GM15510 (cell line): ENCODE data around the gene SDHAF1.

ENCODE experiments used
- POLR2A ChIP-seq: IDR thresholded peaks from 3 replicates; pipeline ENCODE4 v1.6.1; 2011; ENCODE audit warnings: borderline replicate concordance; ENCODE audit not compliant: insufficient read length; ENCODE audit errors: extremely low read depth

SDHAF1 gene

GRCh38 chr19:35978271-35978670 is 16.7 kb upstream of the SDHAF1 start:
- TF ChIP-seq POLR2A: no peak

DNA sequence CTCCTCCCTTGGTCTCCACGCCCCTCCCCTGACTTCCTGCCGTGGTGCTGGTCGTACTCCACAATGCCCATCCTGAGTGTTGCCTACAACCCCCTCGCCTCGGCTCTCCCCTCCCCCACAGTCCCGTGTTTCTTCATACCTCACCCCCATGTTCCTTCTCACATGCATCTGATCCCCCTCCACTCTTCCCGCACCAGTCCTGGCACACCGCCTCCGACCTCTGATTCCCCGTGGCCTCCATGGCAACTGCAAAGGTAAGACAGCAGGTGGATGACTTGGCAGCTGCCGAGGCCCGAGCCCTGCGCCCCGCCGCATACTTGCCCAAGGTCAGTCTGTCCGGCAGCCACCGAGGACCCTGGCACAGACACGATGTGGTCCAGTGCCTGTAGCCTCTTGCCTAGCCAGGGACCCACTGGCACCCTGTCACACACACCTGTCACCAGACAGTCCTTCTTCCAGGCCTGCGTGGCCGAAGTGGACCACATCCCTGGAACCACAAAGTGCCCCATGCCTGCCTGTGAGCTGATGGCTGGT is 16.1 kb upstream of the SDHAF1 start:
- TF ChIP-seq POLR2A: no peak

DNA sequence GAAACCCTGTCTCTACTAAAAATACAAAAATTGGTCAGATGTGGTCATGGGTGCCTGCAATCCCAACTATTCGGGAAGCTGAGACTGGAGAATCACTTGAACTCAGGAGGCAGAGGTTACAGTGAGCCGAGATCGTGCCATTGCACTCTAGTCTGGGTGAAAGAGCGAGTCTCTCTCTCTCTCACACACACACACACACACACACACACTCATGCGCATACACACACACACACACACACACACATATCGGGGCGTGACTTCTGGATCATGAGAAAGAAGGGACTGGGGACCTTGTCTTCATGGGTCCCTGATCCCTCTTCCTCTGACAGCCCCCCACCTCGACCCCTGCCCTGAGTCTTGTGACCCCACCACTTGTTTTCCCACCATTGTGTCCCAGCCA is 11.8 kb upstream of the SDHAF1 start:
- TF ChIP-seq POLR2A: no peak

DNA sequence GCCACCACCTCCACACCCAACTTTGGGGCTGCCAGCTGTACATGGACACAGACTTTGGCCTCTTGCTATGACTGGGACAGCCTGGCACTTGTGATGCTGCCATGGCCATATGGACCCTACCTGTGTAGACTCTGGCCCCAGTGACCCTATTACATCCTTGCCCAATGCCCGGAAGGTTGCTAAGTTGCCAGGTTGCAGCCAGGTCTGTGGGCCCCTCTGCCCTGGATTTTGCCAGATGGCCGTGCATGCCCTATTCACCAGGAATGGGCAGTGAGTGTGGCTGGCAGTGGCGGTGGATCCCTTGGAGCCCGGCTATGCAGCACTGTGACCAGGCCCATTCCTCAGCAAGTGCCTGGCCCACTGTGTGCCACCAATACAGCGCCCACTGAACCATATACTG is 8.9 kb upstream of the SDHAF1 start:
- no peak for TF ChIP-seq POLR2A

DNA sequence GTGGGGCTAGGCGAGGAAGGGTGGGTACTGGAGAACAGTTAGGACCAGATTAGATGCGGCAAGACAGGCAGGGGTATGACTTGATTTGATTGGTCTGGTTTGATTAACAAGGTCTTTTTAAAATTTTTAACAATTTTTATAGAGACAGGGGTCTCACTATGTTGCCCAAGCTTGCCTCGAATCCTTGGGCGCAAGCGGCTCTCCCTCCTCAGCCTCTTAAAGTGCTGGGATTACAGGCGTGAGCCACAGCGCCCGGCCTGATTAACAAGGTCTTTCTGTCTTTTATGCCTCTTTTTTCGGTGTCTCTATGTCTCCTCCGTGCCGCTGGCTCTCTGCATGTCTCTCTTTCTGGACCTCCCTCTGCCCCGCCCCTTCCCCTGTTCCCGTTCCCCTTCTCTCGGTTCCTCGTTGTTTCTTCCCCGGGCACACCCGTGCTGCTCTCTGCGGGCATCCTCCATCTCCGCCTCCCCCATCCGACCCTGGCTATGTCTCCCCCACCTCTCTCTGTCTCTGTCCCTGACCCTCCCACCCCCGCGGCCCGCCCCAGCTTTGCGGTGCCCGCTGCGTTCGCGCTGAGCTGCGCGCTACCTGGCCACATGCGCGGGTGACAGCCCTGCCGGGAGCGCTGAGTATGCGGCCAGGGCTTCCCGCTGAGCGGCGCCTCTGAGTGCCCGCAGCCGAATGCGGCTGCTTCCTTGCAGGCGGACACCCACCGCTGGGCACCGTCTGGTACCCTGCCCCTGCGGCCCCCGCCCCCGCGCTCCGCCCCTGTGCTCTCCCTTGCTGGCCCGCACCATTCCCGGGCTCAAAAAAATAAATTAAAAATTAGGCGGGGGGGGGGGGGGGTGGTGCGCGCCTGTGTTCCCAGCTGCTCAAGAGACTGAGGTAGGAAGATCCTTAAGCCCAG is 8.1 kb upstream of the SDHAF1 start:
- TF ChIP-seq POLR2A: no peak

DNA sequence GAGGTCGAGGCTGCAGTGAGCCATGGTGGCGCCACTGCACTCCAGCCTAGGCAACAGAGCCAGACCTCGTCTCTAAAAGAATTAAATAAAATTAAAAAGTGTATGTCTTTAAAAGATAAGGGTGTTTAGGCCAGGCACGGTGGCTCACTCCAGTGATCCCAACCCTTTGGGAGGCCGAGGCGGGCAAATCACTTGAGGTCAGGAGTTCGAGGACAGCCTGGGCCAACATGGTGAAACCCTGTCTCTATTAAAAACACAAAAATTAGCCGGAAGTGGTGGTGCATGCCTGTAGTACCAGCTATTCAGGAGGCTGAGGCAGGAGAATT is 7.5 kb upstream of the SDHAF1 start:
- no peak for TF ChIP-seq POLR2A

DNA sequence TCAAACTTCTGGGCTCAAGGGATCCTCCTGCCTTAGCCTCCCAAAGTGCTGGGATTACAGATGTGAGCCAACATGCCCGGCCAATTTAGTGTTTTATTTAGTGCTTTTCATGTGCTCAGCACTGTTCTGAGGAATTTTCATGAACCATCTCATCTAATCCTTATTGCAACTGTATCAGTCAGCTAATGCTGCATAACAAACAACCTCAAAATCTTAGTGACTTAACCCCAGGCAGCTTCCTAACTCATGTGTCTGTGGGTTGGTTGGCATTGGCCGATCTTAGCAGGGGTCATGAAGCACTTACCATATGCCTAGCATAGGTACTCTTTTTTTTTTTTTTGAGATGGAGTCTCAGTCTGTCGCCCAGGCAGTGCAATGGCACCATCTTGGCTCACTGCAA is 6.2 kb upstream of the SDHAF1 start:
- TF ChIP-seq POLR2A: no peak

DNA sequence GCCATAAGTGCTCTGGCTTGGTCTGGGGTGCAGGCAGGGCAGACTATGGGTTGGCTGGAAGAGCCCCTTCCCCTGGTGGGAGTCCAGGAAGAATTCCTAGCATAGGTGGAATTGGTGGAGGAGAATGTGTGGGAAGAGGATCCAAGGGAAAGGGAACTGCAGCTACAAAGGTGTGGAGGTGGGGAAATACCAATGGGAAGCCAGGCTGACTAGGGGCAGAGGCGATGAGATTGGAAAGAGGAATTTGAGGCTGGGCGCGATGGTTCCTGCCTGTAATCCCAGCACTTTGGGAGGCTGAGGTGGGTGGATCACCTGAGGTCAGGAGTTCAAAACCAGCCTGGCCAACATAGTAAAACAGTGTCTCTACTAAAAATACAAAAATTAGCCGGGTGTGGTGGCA is 4.8 kb upstream of the SDHAF1 start:
- TF ChIP-seq POLR2A: no peak

DNA sequence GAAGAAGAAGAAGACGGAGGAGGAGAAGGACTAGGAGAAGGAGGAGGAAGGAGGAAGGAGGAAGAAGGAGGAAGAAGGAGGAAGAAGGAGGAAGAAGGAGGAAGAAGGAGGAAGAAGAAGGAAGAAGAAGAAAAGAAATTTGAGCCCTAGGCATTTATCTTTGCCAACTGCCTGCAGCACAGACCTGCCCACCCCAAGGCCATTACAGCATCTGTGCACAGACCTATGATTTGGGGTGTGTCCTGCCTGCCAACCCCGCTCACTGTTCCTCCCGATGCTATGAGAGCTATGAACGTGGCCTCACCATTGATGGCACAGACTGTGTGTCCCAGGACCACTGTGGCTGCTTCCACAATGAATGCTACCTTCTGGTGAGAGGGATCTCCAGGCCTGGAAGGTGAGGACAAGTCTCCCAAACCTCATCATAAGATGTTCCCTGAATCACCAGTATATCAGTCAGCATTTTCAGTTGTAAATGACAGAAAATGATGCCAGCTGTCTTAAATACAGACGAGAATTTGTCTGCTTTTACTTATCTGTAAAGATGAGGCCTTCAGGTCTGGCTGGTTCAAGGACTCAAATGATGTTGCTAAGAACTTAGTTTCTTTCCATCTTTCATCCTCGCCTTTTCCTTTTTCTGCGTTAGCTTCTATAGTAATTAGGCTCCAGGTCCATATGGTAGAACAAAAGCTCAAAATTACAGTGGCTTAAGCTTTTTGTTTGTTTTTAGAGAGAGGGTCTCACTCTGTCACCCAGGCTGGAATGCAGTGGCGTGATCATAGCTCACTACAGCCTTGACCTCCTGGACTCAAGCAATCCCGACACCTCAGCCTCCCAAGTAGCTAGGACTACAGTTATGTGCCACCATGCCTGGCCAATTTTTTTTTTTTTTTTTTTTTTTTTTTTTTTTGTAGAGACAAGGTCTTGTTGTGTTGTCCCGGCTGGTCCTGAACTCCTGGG is 3.9 kb upstream of the SDHAF1 start:
- no peak for TF ChIP-seq POLR2A

DNA sequence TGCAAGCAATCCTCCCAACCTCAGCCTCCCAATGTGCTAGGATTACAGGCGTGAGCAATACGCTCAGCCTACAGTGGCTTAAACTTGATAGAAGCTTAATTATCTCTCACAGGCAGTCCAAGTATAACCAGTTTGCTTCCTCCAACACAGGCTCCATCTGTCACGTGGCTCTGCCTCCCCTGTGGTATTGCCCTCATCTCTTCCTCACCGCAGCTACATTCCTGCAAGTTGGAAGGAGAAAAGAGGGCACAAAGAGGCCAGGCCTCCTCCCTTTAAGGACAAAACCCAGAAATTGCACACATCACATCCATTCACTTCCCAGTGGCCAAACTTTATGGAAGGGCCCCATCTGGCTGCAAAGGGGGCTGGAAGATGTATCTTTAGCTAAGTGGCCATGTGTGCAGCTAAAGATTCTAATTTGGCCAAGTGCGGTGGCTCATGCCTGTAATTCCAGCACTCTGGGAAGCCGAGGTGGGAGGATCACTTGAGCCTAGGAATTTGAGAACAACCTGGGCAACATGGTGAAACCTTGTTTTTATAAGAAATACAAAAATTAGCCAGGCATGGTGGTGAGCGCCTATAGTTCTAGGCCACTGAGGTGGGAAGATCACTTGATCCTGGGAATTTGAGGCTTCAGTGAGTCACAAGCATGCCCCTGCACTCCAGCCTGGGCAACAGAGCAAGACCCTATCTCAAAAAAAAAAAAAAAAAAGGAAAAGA is 3.1 kb upstream of the SDHAF1 start:
- no peak for TF ChIP-seq POLR2A

DNA sequence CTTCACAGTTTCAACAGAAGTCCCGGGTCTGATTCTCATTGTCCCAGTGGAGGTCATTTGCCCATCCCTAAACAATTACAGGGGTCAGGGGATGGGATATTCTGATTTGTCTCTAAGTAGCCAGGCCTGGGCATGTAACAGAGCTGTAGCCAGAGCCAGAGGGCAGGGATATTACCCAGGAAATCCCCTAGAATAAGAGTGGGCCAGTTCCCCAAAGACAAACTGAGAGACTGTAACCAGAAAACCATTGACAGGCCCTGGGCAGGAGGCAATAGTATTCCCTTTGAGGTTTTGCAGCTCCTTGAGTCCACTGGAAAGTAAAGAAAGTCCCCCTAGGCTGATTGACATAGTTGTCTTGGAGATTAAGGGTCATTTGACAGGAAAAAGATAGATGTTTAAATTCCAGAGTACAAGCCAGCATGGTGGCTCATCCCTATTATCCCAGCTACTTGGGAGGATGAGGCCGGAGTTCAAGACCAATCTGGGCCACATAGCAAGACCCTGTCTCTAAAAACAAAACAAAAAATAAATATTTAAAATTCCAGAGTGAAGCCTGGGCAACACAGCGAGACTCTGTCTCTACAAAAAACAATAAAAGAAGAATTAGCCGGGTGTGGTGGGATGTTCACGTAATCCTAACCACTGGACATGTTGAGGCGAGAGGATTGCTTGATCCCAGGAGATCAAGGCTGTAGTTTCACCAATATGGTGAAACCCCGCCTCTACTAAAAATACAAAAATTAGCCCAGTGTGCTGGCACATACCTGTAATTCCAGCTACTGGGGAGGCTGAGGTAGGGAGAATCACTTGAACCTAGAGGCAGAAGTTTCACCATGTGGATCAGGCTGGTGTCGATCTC is 1.9 kb upstream of the SDHAF1 start:
- TF ChIP-seq POLR2A: no peak

GRCh38 chr19:35993923-35994598 is 927 bp upstream of the SDHAF1 start:
- TF ChIP-seq POLR2A: no peak

DNA sequence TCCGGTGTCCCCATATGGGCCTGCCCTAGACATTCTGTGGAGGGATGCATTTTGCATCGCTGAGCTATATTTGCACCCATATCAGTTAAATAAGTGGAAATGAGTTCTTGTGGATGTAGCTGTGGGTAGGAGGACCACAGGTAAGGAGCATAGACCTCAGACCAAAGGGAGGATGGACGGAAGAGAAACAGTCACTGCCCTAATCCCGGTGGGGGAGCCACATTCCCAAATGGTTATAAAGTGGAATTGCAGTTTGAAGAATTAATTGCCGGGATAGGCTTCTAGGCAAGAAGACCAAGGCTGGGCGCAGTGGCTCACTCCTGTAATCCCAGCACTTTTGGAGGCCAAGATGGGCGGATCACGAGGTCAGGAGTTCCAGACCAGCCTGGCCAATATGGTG is 1.8 kb downstream of the SDHAF1 start:
- no peak for TF ChIP-seq POLR2A
